ENCODE data around the gene SPAG16. TPM values are rescaled to one million over a fixed set of nuclear protein-coding genes. Genes with fewer than 3 reads are reported as not detected.

The SPAG16 gene
- total and polyA plus RNA-seq, 9 donors: 17.3 to 29.0 (median 18.8) TPM

- Histone ChIP-seq H3K4me1 (ENCODE audit: control insufficient read depth, insufficient read depth, low read length) (no peaks in the 10 kb centered on the region), H3K4me3 (ENCODE audit: low read length) (no peak overlapping the region), H3K9me3 (replicated peaks; ENCODE audit: control insufficient read depth, low read depth, low read length) (no peaks in the 10 kb centered on the region), H3K27ac (ENCODE audit: low read length) (no peak overlapping the region), H3K36me3 (ENCODE audit: control insufficient read depth, insufficient read depth, low read length) (no peaks in the 10 kb centered on the region), H3K27me3 (ENCODE audit: control insufficient read depth, insufficient read depth, low read length) (no peaks in the 10 kb centered on the region)
- DNase-seq: no peak
These were observed 854.5 kb downstream of the SPAG16 start for GRCh38 chr2:214138779-214139178.

DNA sequence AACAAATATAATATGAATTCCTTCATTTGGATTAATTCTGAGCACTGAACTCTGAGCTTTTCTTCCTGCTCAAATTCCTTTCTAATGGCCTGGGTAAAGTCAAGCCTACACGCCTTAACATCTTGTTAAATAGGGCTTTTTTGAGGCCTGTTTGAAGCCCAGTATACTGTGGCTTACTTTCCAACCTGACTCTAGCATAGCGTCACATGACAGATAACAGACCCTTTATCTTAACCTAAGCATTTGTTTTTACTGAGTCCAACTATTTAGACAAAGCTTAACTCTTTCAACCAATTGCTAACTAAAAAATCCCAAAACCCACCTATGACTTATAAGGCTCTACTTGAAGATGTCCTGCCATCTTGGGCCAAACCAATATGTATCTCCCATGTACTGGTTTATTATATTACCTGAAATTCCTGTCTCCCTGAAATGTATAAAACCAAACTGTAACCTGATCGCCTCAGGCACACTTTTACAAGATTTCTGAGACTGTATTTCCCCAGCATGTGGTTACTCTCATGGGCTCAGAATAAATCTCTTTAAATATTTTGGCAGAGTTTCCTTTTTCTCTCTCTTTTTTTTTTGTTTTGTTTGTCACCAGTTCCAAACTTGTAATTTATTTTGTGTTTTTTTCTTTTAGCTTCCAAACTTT, 855.5 kb downstream of the SPAG16 start:
- DNase-seq: no peak

GRCh38 chr2:214156971-214157370, 872.7 kb downstream of the SPAG16 start:
- Histone ChIP-seq H3K4me1 (ENCODE audit: control insufficient read depth, insufficient read depth, low read length) (no peaks in the 10 kb centered on the region), H3K36me3 (ENCODE audit: control insufficient read depth, insufficient read depth, low read length) (no peaks in the 10 kb centered on the region), H3K27me3 (ENCODE audit: control insufficient read depth, insufficient read depth, low read length) (no peaks in the 10 kb centered on the region), H3K4me3 (ENCODE audit: low read length) (no peak overlapping the region), H3K9me3 (replicated peaks; ENCODE audit: control insufficient read depth, low read depth, low read length) (no peaks in the 10 kb centered on the region), H3K27ac (ENCODE audit: low read length) (no peak overlapping the region)
- WGBS (ENCODE audit: insufficient coverage): no CpG with 5 or more reads among the region's 1 CpG
- DNase-seq: no peak

More for the DNA sequence above, 855.5 kb downstream of the SPAG16 start:
- H3K4me3 ChIP-seq (ENCODE audit: low read length): no peak overlapping the region
- no peak overlapping the region for H3K27ac ChIP-seq (ENCODE audit: low read length)
- H3K4me1 ChIP-seq (ENCODE audit: control insufficient read depth, insufficient read depth, low read length): no peaks in the 10 kb centered on the region
- no peaks in the 10 kb centered on the region for H3K27me3 ChIP-seq (ENCODE audit: control insufficient read depth, insufficient read depth, low read length)
- WGBS (ENCODE audit: insufficient coverage): 60% methylated on average over 1 of the region's 3 CpGs
- H3K36me3 ChIP-seq (ENCODE audit: control insufficient read depth, insufficient read depth, low read length): no peaks in the 10 kb centered on the region
- H3K9me3 ChIP-seq (replicated peaks; ENCODE audit: control insufficient read depth, low read depth, low read length): no peaks in the 10 kb centered on the region

- no peaks in the 10 kb centered on the region for H3K36me3 ChIP-seq (ENCODE audit: control insufficient read depth, insufficient read depth, low read length)
These were observed 874.6 kb downstream of the SPAG16 start for GRCh38 chr2:214158851-214159250.

DNA sequence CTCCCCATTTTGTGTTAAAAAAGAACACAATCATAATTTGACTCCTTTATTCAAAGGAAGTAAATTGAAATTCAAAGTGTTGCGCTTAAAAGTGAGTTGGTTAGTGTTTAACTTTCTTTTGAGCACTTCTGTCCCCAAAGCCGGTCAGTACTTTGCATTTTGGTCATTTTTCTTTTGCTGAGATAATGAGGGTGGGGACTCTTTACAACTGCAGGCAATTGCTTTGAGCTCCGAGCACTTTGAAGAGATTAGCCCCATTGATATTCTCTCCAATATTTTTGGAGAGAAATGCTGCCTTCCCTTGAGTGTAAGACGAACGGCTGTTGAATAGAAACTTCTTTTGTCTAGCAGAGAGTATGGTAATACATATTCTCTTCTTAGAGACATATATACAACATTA, 885.0 kb downstream of the SPAG16 start:
- no peak overlapping the region for H3K27ac ChIP-seq (ENCODE audit: low read length)
- no peaks in the 10 kb centered on the region for H3K4me1 ChIP-seq (ENCODE audit: control insufficient read depth, insufficient read depth, low read length)
- WGBS (ENCODE audit: insufficient coverage): 100% methylated on average over 2 of the region's 5 CpGs
- no peaks in the 10 kb centered on the region for H3K9me3 ChIP-seq (replicated peaks; ENCODE audit: control insufficient read depth, low read depth, low read length)
- no peaks in the 10 kb centered on the region for H3K27me3 ChIP-seq (ENCODE audit: control insufficient read depth, insufficient read depth, low read length)
- H3K4me3 ChIP-seq (ENCODE audit: low read length): no peak overlapping the region
- no peak for DNase-seq
- H3K36me3 ChIP-seq (ENCODE audit: control insufficient read depth, insufficient read depth, low read length): no peaks in the 10 kb centered on the region

More at GRCh38 chr2:214158851-214159250, 874.6 kb downstream of the SPAG16 start:
- Histone ChIP-seq H3K9me3 (replicated peaks; ENCODE audit: control insufficient read depth, low read depth, low read length) (no peaks in the 10 kb centered on the region), H3K27ac (ENCODE audit: low read length) (no peak overlapping the region), H3K4me3 (ENCODE audit: low read length) (no peak overlapping the region), H3K27me3 (ENCODE audit: control insufficient read depth, insufficient read depth, low read length) (no peaks in the 10 kb centered on the region), H3K4me1 (ENCODE audit: control insufficient read depth, insufficient read depth, low read length) (no peaks in the 10 kb centered on the region)
- WGBS (ENCODE audit: insufficient coverage): no CpG with 5 or more reads among the region's 1 CpG
- no peak for DNase-seq

- H3K27me3 ChIP-seq (ENCODE audit: control insufficient read depth, insufficient read depth, low read length): no peaks in the 10 kb centered on the region
- WGBS (ENCODE audit: insufficient coverage): no CpG with 5 or more reads among the region's 2 CpGs
- H3K4me1 ChIP-seq (ENCODE audit: control insufficient read depth, insufficient read depth, low read length): no peaks in the 10 kb centered on the region
- DNase-seq: peak; percentile 29
- H3K9me3 ChIP-seq (replicated peaks; ENCODE audit: control insufficient read depth, low read depth, low read length): no peaks in the 10 kb centered on the region
- no peak overlapping the region for H3K4me3 ChIP-seq (ENCODE audit: low read length)
- no peaks in the 10 kb centered on the region for H3K36me3 ChIP-seq (ENCODE audit: control insufficient read depth, insufficient read depth, low read length)
- no peak overlapping the region for H3K27ac ChIP-seq (ENCODE audit: low read length)
These were observed 885.5 kb downstream of the SPAG16 start for GRCh38 chr2:214169736-214170135.

DNA sequence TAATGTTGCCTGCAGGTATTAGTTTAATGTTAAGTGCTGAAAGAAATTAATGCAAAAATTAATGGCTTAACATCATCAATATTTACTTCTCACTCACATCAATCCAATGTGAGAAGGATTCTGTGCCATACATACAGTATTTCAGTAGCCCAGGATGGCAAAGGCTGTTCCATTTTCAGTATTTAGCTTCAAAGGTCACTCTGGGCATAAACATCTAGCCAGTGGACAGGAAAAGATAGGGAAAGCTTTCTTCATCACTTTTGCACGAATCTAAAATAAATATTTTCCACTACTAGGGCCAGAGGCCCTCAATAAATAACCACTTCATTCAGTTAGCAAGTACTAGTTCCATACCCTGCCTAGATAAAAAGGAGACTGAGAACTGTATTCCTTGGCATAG, 890.3 kb downstream of the SPAG16 start:
- no peaks in the 10 kb centered on the region for H3K36me3 ChIP-seq (ENCODE audit: control insufficient read depth, insufficient read depth, low read length)
- DNase-seq: no peak
- H3K9me3 ChIP-seq (replicated peaks; ENCODE audit: control insufficient read depth, low read depth, low read length): no peaks in the 10 kb centered on the region
- H3K4me3 ChIP-seq (ENCODE audit: low read length): no peak overlapping the region
- no peak overlapping the region for H3K27ac ChIP-seq (ENCODE audit: low read length)
- H3K4me1 ChIP-seq (ENCODE audit: control insufficient read depth, insufficient read depth, low read length): no peaks in the 10 kb centered on the region
- no peaks in the 10 kb centered on the region for H3K27me3 ChIP-seq (ENCODE audit: control insufficient read depth, insufficient read depth, low read length)
- no CpG with 5 or more reads among the region's 1 CpG for WGBS (ENCODE audit: insufficient coverage)

GRCh38 chr2:214180071-214180470, 895.8 kb downstream of the SPAG16 start:
- Histone ChIP-seq H3K4me1 (ENCODE audit: control insufficient read depth, insufficient read depth, low read length) (no peaks in the 10 kb centered on the region), H3K27me3 (ENCODE audit: control insufficient read depth, insufficient read depth, low read length) (no peaks in the 10 kb centered on the region), H3K27ac (ENCODE audit: low read length) (no peak overlapping the region), H3K36me3 (ENCODE audit: control insufficient read depth, insufficient read depth, low read length) (no peaks in the 10 kb centered on the region), H3K4me3 (ENCODE audit: low read length) (no peak overlapping the region), H3K9me3 (replicated peaks; ENCODE audit: control insufficient read depth, low read depth, low read length) (no peaks in the 10 kb centered on the region)
- WGBS (ENCODE audit: insufficient coverage): 29% methylated on average over 1 of the region's 1 CpG
- peak; percentile 58 for DNase-seq

DNA sequence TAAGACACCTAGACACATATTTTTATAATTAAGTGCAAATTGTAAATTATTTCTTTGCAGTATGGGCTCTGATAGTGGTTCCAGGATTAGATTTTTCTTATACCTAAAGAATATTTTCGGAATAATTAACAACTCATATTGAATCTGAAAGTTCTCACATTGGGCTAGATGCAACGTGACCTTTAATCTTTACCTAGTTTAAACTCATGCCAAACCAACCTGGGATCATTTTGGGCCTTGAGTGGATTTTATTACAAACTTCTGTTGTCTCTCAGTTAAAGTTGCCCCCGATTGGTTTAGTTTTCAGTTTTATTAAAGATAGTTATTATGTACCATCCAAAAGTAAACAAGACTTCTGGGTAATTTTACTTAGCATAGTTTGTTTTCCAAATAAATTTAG, 896.4 kb downstream of the SPAG16 start:
- no peak for DNase-seq
- no peaks in the 10 kb centered on the region for H3K36me3 ChIP-seq (ENCODE audit: control insufficient read depth, insufficient read depth, low read length)
- H3K4me3 ChIP-seq (ENCODE audit: low read length): no peak overlapping the region
- no peaks in the 10 kb centered on the region for H3K27me3 ChIP-seq (ENCODE audit: control insufficient read depth, insufficient read depth, low read length)
- H3K27ac ChIP-seq (ENCODE audit: low read length): no peak overlapping the region
- WGBS (ENCODE audit: insufficient coverage): no CpG with 5 or more reads among the region's 3 CpGs
- H3K4me1 ChIP-seq (ENCODE audit: control insufficient read depth, insufficient read depth, low read length): no peaks in the 10 kb centered on the region
- H3K9me3 ChIP-seq (replicated peaks; ENCODE audit: control insufficient read depth, low read depth, low read length): no peaks in the 10 kb centered on the region

DNA sequence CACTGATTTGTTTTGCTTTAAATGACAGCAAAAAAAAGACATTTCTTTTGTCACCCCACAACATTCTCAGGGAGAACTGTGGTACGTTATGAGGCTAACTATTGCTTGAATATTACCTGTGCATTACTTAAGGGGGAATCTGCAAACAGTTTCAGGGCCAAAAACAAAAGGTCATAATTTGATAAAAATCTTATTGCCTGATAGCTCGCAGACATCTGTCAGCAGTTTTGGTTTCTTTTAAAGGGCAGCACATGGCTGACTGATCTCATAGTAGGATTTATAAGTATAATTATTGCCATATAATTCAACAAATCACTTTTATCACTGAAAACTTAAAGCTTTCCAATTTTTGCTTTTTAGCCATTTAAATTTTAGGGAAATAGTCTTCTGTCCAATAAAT, 900.2 kb downstream of the SPAG16 start:
- no CpG with 5 or more reads among the region's 2 CpGs for WGBS (ENCODE audit: insufficient coverage)
- no peaks in the 10 kb centered on the region for H3K27me3 ChIP-seq (ENCODE audit: control insufficient read depth, insufficient read depth, low read length)
- no peak overlapping the region for H3K27ac ChIP-seq (ENCODE audit: low read length)
- no peak for DNase-seq
- H3K4me3 ChIP-seq (ENCODE audit: low read length): no peak overlapping the region
- H3K4me1 ChIP-seq (ENCODE audit: control insufficient read depth, insufficient read depth, low read length): no peaks in the 10 kb centered on the region
- no peaks in the 10 kb centered on the region for H3K36me3 ChIP-seq (ENCODE audit: control insufficient read depth, insufficient read depth, low read length)
- no peaks in the 10 kb centered on the region for H3K9me3 ChIP-seq (replicated peaks; ENCODE audit: control insufficient read depth, low read depth, low read length)

DNA sequence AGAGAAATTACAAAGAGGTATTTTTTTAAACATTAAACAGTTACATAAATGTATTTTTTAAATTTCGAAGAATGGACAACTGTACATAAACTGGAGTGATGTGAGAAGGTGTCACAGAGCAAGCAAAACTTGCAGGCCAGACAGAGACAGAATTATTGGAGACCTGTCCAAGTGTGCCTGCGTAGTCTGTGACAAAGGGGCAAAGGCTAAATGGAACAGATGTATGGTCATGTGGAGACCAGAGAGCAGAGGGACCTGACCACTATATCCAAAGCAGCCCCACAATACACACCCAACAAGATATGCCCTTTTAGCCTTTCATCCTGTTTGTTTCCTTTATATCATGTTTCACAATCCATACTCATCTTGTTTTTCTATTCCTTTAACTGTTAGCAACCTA, 901.3 kb downstream of the SPAG16 start:
- no peak for DNase-seq
- no peaks in the 10 kb centered on the region for H3K27me3 ChIP-seq (ENCODE audit: control insufficient read depth, insufficient read depth, low read length)
- no peak overlapping the region for H3K4me3 ChIP-seq (ENCODE audit: low read length)
- H3K4me1 ChIP-seq (ENCODE audit: control insufficient read depth, insufficient read depth, low read length): no peaks in the 10 kb centered on the region
- H3K9me3 ChIP-seq (replicated peaks; ENCODE audit: control insufficient read depth, low read depth, low read length): no peaks in the 10 kb centered on the region
- H3K27ac ChIP-seq (ENCODE audit: low read length): no peak overlapping the region
- no CpG with 5 or more reads among the region's 2 CpGs for WGBS (ENCODE audit: insufficient coverage)
- no peaks in the 10 kb centered on the region for H3K36me3 ChIP-seq (ENCODE audit: control insufficient read depth, insufficient read depth, low read length)
